ENCODE results near the gene CAMTA1. TPM values are rescaled to one million over a fixed set of nuclear protein-coding genes. Genes with fewer than 3 reads are reported as not detected.

The CAMTA1 gene
- total and polyA plus RNA-seq, 4 donors: 18.0 to 93.5 (median 35.8) TPM

- Histone ChIP-seq H3K4me1 (ENCODE audit: control insufficient read depth in 4 of 4, insufficient read depth in 4 of 4, low read length in 3 of 4) (no peaks in the 10 kb centered on the region), H3K9ac (ENCODE audit: low read depth in 1 of 2, low read length in 2 of 2) (no peak overlapping the region), H3K27me3 (ENCODE audit: control insufficient read depth in 4 of 4, insufficient read depth in 4 of 4, low read length in 3 of 4) (no peaks in the 10 kb centered on the region), H3K4me3 (ENCODE audit: low read depth in 1 of 3, low read length in 3 of 3) (no peak overlapping the region), H3K27ac (ENCODE audit: low read depth in 1 of 2, low read length in 2 of 2) (no peak overlapping the region), H3K9me3 (ENCODE audit: control insufficient read depth in 4 of 4, low read length in 3 of 4) (no peaks in the 10 kb centered on the region), H3K36me3 (ENCODE audit: control insufficient read depth in 4 of 4, insufficient read depth in 3 of 4, low read depth in 1 of 4, low read length in 3 of 4) (no peaks in the 10 kb centered on the region)
- no peak for DNase-seq (ENCODE audit: low spot score)
- WGBS: 85% methylated on average over 6 of the region's 6 CpGs
- TF ChIP-seq MAX (IDR thresholded peaks at IDR 0.05) (no peak), REST (IDR thresholded peaks at IDR 0.05) (no peak), HNF4G (IDR thresholded peaks at IDR 0.05) (no peak), FOXA2 (IDR thresholded peaks at IDR 0.05) (no peak), TAF1 (conservative IDR thresholded peaks at IDR 0.05) (no peak), HNF4A (conservative IDR thresholded peaks at IDR 0.05) (no peak), EGR1 (IDR thresholded peaks at IDR 0.05; ENCODE audit: low read depth in 2 of 2) (no peak), NR2F2 (IDR thresholded peaks at IDR 0.05) (no peak)
These were observed 597.7 kb downstream of the CAMTA1 start for GRCh38 chr1:7382971-7383370.

- TF ChIP-seq FOXA2 (IDR thresholded peaks at IDR 0.05): no peak
- TF ChIP-seq ZBTB33 (IDR thresholded peaks at IDR 0.05): no peak
- no peak for TF ChIP-seq SP1 (IDR thresholded peaks at IDR 0.05)
- TF ChIP-seq EGR1 (IDR thresholded peaks at IDR 0.05; ENCODE audit: low read depth in 2 of 2): no peak
- no peak for TF ChIP-seq CTCF (IDR thresholded peaks at IDR 0.05; ENCODE audit: low read depth, low read length, missing input control)
- no peak for TF ChIP-seq JUND (IDR thresholded peaks at IDR 0.05)
- TF ChIP-seq MAX (IDR thresholded peaks at IDR 0.05): no peak
- no peak for TF ChIP-seq FOXA1 (IDR thresholded peaks at IDR 0.05)
- no peak for TF ChIP-seq NR2F2 (IDR thresholded peaks at IDR 0.05)
- no peak for TF ChIP-seq RXRA (IDR thresholded peaks at IDR 0.05)
- no peak for TF ChIP-seq ATF3 (IDR thresholded peaks at IDR 0.05)
- Histone ChIP-seq H3K4me1 (ENCODE audit: control insufficient read depth in 4 of 4, insufficient read depth in 4 of 4, low read length in 3 of 4) (no peaks in the 10 kb centered on the region), H3K27me3 (ENCODE audit: control insufficient read depth in 4 of 4, insufficient read depth in 4 of 4, low read length in 3 of 4) (no peaks in the 10 kb centered on the region), H3K4me3 (ENCODE audit: low read depth in 1 of 3, low read length in 3 of 3) (no peak overlapping the region), H3K9ac (ENCODE audit: low read depth in 1 of 2, low read length in 2 of 2) (no peak overlapping the region), H3K27ac (ENCODE audit: low read depth in 1 of 2, low read length in 2 of 2) (no peak overlapping the region), H3K36me3 (ENCODE audit: control insufficient read depth in 4 of 4, insufficient read depth in 3 of 4, low read depth in 1 of 4, low read length in 3 of 4) (no peaks in the 10 kb centered on the region), H3K9me3 (ENCODE audit: control insufficient read depth in 4 of 4, low read length in 3 of 4) (no peaks in the 10 kb centered on the region)
- WGBS: 92% methylated on average over 13 of the region's 13 CpGs
- peak; percentile 14 for DNase-seq (ENCODE audit: low spot score)
These were observed 598.6 kb downstream of the CAMTA1 start for GRCh38 chr1:7383671-7384520.

Data from liver (tissue), 9 donors.